ENCODE data around the gene KIF13A.
"Not testable (repeated sequence)": the region's sequence is repeated elsewhere in the genome, so short reads cannot be mapped to it uniquely, and the experiment has no call there.

KIF13A gene

DNA sequence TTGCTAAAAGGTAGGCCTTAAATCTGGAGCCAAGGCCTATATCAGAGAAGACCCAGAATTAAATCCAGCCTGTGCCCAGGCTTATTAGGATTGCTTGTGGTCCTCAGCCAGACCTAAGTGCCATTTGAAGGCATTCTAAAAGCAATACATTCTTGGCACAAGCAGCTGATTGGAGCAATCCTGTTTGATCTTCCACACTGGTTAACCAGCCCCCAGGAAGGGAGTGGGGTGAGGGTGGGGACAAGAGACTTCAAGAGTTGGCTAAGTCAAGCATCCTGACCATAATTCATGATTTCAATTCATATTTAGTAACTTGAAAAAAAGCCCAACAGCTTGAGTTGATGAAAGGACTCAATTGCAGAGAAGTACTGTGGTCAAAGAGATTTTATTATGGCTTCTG, 128.9 kb downstream of the KIF13A start:
- no peak overlapping the region for H3K27ac ChIP-seq
- DNase-seq (ENCODE audit: low spot score) = no peak
- CTCF ChIA-PET = no interaction called here
- no peak for TF ChIP-seq CTCF (conservative IDR thresholded peaks at IDR 0.05; ENCODE audit: low read depth)
- POLR2A ChIA-PET (ENCODE audit: low non-redundant PET) = no interaction called here

- POLR2A ChIA-PET (ENCODE audit: low non-redundant PET) = not testable (repeated sequence)
Observed at GRCh38 chr6:17857188-17857587, 130.2 kb downstream of the KIF13A start.

DNA sequence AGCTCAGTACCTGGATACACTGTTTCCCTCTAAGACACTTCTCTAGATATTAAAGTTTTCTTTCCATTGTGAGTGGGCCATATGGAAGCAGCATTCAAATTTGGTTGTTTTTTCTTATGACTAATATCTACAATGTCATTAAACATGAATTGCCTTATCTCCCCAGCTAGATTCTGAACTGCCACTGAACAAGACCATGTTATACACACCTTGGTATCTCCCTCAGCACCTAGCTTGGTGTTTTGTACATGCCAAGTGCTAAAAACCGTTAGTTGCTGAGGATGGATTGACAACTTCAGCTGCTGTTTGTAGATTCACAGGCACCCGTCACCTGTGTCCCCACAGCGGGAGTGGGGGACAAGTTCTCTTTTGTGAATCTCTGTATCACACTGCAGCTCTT, 131.1 kb downstream of the KIF13A start:
- no peak overlapping the region for H3K27ac ChIP-seq
- no peak for DNase-seq (ENCODE audit: low spot score)
- TF ChIP-seq CTCF (conservative IDR thresholded peaks at IDR 0.05; ENCODE audit: low read depth) = no peak
- CTCF ChIA-PET = no interaction called here
- POLR2A ChIA-PET (ENCODE audit: low non-redundant PET) = no interaction called here

More at GRCh38 chr6:17857188-17857587, 130.2 kb downstream of the KIF13A start:
- H3K27ac ChIP-seq; DNase-seq (ENCODE audit: low spot score); CTCF ChIA-PET: not testable (repeated sequence)

- POLR2A ChIA-PET (ENCODE audit: low non-redundant PET) = no interaction called here
- CTCF ChIA-PET = no interaction called here
- no peak overlapping the region for H3K27ac ChIP-seq
- no peak for TF ChIP-seq CTCF (conservative IDR thresholded peaks at IDR 0.05; ENCODE audit: low read depth)
- DNase-seq (ENCODE audit: low spot score) = no peak
Observed at GRCh38 chr6:17855381-17855780, 132.1 kb downstream of the KIF13A start.

DNA sequence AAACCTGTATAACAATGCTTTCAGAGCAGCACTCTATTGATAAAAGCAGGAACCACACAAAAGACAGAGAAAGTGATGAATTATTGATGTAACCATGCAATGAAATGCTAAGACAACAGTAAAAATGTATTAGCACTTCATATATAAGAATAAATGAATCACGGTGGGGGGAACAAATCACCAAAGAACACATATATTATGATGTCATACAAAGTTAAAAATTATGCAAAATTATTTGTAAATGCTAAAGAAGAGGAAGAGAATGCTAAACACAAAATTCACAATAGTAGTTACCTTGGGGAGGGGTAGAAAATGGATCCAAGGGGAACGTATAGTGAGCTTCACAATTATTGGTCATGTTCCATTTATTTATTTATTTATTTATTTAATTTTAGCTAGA, 133.9 kb downstream of the KIF13A start:
- TF ChIP-seq CTCF (conservative IDR thresholded peaks at IDR 0.05; ENCODE audit: low read depth) = no peak
- no peak for DNase-seq (ENCODE audit: low spot score)
- ChIA-PET POLR2A (ENCODE audit: low non-redundant PET) (no interaction called here), CTCF (interaction anchor here (0.8 kb wide), 1 partner anchor 11 kb away, joined by 3 read pairs; no protein-coding TSS in a partner anchor)
- no peak overlapping the region for H3K27ac ChIP-seq

- DNase-seq (ENCODE audit: low spot score) = no peak
- ChIA-PET CTCF (no interaction called here), POLR2A (ENCODE audit: low non-redundant PET) (interaction anchor here (0.6 kb wide), 1 partner anchor 131 kb away, joined by 7 read pairs; no protein-coding TSS in a partner anchor)
- no peak for TF ChIP-seq CTCF (conservative IDR thresholded peaks at IDR 0.05; ENCODE audit: low read depth)
- H3K27ac ChIP-seq = no peak overlapping the region
Observed at GRCh38 chr6:17851720-17852161, 135.7 kb downstream of the KIF13A start.

- POLR2A ChIA-PET (ENCODE audit: low non-redundant PET) = no interaction called here
- no peak overlapping the region for H3K27ac ChIP-seq
- no peak for DNase-seq (ENCODE audit: low spot score)
- TF ChIP-seq CTCF (conservative IDR thresholded peaks at IDR 0.05; ENCODE audit: low read depth) = no peak
- CTCF ChIA-PET = no interaction called here
Observed at GRCh38 chr6:17851001-17851719, 136.3 kb downstream of the KIF13A start.

Measured in RWPE1 (cell line).